Gastroesophageal sphincter (tissue), 4 donors: ENCODE data around the gene PLCH1. TPM values are rescaled to one million over a fixed set of nuclear protein-coding genes. Genes with fewer than 3 reads are reported as not detected.

Experiments
- ATAC-seq: fragments of 150-250 bp; one replicate; pipeline ENCODE4 v1.9.1; 2016; ENCODE audit warnings: mild to moderate bottlenecking, moderate library complexity
- H3K27ac ChIP-seq, 4 donors: fragments of 200-600 bp; sonication (generic) in 3 of 4; 1 replicate in 3 of 4; 2 replicates in 1 of 4; pipeline ENCODE4 v1.5.1; 2016 to 2019
- H3K27me3 ChIP-seq: fragments of 200-600 bp; sonication (generic); one replicate; pipeline ENCODE4 v1.5.1; 2019
- H3K36me3 ChIP-seq, 2 donors: fragments of 200-600 bp; sonication (generic); one replicate each; pipeline ENCODE4 v1.5.1; 2019; ENCODE audit warnings: control low read depth in 1 of 2
- H3K4me1 ChIP-seq, 3 donors: fragments of 200-600 bp; sonication (generic); 1 replicate in 2 of 3; 2 replicates in 1 of 3; pipeline ENCODE4 v1.5.1; 2016 to 2019; ENCODE audit warnings: control low read depth in 2 of 3
- H3K4me3 ChIP-seq, 2 donors: fragments of 200-600 bp; sonication (generic); one replicate each; pipeline ENCODE4 v1.5.1; 2019; ENCODE audit warnings: mild to moderate bottlenecking in 1 of 2, moderate library complexity in 1 of 2
- H3K9me3 ChIP-seq, 3 donors: fragments of 200-600 bp; sonication (generic); one replicate each; pipeline ENCODE4 v1.5.1; 2017 to 2019; ENCODE audit warnings: control low read depth in 2 of 3
- EP300 ChIP-seq: sonication (generic); formaldehyde crosslinking; IDR thresholded peaks from one replicate; pipeline ENCODE4 v1.6.1; 2017; ENCODE audit warnings: antibody characterized with exemption, mild to moderate bottlenecking
- POLR2A ChIP-seq, 2 donors: fragments of 450-650 bp; IDR thresholded peaks; one replicate each; pipeline ENCODE4 v1.6.1; 2017; ENCODE audit warnings: antibody characterized with exemption in 2 of 2, mild to moderate bottlenecking in 2 of 2, moderate library complexity in 1 of 2
- POLR2AphosphoS5 ChIP-seq: sonication (generic); formaldehyde crosslinking; IDR thresholded peaks from one replicate; pipeline ENCODE4 v1.6.1; 2017; ENCODE audit warnings: antibody characterized with exemption
- WGBS, 2 donors: methylation state at CpG; one replicate each; pipeline ENCODE4 v1.1.5; 2018; ENCODE audit warnings: low coverage in 1 of 2; 5-methylcytosine and 5-hydroxymethylcytosine counted together
- total RNA-seq, 4 donors: library from RNA; depleted of rRNA; stranded (reverse); fragments of >200 nt; gene quantifications; one replicate each; pipeline ENCODE4 v1.1.0, GENCODE V29; 2016
- TF ChIP-seq, protein P1 (sequence below), 4 experiments: fragments of 200-600 bp in 2 of 4; fragments of 450-650 bp in 2 of 4; sonication (generic) in 1 of 4; IDR thresholded peaks; one replicate each; pipeline ENCODE4 v1.5.1; 2017 to 2019; ENCODE audit warnings: antibody characterized with exemption in 4 of 4, mild to moderate bottlenecking in 2 of 4, moderate library complexity in 2 of 4

The PLCH1 gene
- total RNA-seq, 4 donors from 2014 or later = 0.16 to 0.40 (median 0.35) TPM

DNA sequence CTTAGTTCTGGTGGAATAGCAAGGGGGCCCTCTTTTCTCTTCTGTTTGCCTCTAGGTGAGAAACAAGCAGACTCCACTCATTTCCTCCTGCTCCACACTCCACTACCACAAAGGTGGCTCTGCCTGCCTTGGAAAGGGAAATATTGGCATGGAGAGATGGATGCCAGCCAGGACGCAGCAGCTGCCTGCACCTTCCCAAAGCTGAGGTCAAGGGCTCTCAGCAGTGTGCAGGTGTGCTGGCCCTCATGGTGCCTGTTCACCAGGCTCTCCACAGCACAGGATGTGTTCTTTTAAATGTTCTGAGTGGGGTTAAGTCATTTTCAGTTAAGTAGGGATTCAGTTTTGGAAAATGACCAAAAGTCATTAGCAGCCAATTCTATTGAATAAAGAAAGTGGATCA lies 240.2 kb downstream of the PLCH1 start:
- WGBS, 2 donors = 100% methylated on average over 1 of the region's 1 CpG; no CpG with 5 or more reads in 1 of the 2 donors
- no peak for ATAC-seq
- Histone ChIP-seq H3K27me3 (no peaks in the 10 kb centered on the region), H3K27ac (no peak overlapping the region), H3K36me3 (no peaks in the 10 kb centered on the region), H3K4me3 (no peak overlapping the region), H3K9me3 (no peaks in the 10 kb centered on the region), H3K4me1 (no peaks in the 10 kb centered on the region)
- TF ChIP-seq EP300 = no peak
- no peak for TF ChIP-seq POLR2A (IDR thresholded peaks at IDR 0.05)
- no peak for TF ChIP-seq POLR2AphosphoS5
- TF ChIP-seq, protein P1, sequence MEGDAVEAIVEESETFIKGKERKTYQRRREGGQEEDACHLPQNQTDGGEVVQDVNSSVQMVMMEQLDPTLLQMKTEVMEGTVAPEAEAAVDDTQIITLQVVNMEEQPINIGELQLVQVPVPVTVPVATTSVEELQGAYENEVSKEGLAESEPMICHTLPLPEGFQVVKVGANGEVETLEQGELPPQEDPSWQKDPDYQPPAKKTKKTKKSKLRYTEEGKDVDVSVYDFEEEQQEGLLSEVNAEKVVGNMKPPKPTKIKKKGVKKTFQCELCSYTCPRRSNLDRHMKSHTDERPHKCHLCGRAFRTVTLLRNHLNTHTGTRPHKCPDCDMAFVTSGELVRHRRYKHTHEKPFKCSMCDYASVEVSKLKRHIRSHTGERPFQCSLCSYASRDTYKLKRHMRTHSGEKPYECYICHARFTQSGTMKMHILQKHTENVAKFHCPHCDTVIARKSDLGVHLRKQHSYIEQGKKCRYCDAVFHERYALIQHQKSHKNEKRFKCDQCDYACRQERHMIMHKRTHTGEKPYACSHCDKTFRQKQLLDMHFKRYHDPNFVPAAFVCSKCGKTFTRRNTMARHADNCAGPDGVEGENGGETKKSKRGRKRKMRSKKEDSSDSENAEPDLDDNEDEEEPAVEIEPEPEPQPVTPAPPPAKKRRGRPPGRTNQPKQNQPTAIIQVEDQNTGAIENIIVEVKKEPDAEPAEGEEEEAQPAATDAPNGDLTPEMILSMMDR (IDR thresholded peaks at IDR 0.05) = no peak

DNA sequence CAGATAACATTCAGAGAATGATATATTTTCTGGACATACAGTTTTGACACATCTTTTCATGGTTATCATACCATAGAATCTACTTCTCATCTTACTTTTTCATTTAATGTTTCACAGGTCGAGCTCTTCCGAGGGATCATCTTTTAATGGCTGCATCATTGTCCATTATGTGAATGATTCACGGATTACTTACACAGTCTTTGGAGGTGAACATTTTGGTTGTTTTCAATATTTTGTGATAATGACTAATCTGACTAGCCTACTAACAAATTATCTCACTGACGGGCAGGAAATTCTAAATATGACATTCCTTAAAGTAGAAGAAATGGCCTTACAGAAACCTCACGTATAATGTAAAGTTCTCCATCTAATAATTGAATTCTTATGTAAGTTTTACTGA lies 242.2 kb downstream of the PLCH1 start:
- 67 to 88% methylated on average over 5 of the region's 5 CpGs for WGBS, 2 donors
- Histone ChIP-seq H3K27ac (no peak overlapping the region), H3K27me3 (no peaks in the 10 kb centered on the region), H3K9me3 (no peaks in the 10 kb centered on the region), H3K4me3 (no peak overlapping the region), H3K36me3 (no peaks in the 10 kb centered on the region), H3K4me1 (no peaks in the 10 kb centered on the region)
- TF ChIP-seq, protein P1 (IDR thresholded peaks at IDR 0.05) = no peak
- TF ChIP-seq POLR2AphosphoS5 (no peak), EP300 (no peak), POLR2A (IDR thresholded peaks at IDR 0.05) (no peak)
- ATAC-seq = no peak

DNA sequence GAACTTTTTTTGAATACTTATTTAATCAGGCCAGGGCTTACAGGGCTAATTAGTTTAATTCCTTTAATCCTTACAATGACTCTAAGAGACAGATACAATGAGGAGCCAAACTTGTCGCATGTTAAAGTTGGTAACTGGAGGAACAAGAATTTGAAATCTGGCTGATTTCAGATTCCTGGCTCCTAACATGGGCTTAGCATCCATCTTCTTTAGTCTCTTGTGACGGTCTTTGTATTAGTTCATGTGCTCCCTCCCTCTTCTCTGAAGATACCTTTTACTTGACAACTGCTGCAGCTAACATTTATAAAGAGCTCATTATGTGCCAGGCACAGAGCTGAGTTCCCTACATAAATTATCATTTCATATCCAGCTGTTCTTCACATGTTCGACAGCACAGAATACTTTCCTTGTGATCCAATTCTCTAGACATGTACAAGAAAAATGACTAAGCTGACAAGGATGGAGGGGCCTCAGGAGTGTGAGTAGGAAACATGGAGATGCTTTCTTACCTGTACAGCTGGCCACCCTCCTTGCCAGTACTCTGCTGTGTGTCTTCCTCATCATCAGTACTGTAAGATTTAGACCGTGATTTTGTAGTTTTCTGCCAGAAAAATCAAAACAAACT lies 244.6 kb downstream of the PLCH1 start:
- 62 to 73% methylated on average over 3 to 4 of the region's 4 CpGs for WGBS, 2 donors
- H3K27me3 ChIP-seq = no peaks in the 10 kb centered on the region
- no peak overlapping the region for H3K27ac ChIP-seq
- TF ChIP-seq EP300 (no peak), POLR2A (IDR thresholded peaks at IDR 0.05) (no peak), POLR2AphosphoS5 (no peak)
- TF ChIP-seq, protein P1 (IDR thresholded peaks at IDR 0.05) = no peak
- H3K9me3 ChIP-seq = no peaks in the 10 kb centered on the region
- H3K4me1 ChIP-seq = no peaks in the 10 kb centered on the region
- no peak overlapping the region for H3K4me3 ChIP-seq
- no peak for ATAC-seq
- H3K36me3 ChIP-seq = no peaks in the 10 kb centered on the region

DNA sequence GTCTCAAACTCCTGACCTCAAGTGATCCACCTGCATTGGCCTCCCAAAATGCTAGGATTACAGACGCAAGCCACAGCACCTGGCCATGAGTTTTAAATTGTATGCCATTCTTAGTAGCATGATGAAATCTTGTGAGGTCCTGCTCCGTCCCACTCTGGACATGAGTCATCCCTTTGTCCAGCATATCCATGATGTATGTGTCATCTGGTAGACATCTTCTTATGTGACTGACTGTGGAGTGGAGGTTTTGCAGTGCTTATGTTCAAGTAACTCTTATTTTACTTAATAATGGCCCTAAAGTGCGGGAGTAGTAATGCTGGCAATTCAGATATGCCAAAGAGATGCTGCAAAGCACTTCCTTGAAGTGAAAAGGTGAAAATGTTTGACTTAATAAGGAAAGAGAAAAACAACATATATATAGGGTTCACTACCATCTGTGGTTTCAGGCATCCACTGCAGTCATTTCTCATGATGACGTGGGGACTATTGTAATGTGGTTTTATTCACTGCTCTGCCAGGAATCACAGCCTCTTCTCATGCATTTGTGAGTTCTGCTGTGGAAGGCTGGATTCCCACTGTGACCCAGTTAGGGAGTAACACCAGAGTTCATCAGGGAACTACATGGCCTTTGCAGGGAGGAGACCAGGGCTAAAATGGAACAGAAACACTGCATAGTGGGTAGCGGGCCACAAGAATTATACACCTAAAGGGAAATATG lies 246.8 kb downstream of the PLCH1 start:
- TF ChIP-seq POLR2AphosphoS5 (no peak), EP300 (no peak), POLR2A (IDR thresholded peaks at IDR 0.05) (no peak)
- TF ChIP-seq, protein P1 (IDR thresholded peaks at IDR 0.05) = no peak
- Histone ChIP-seq H3K4me1 (no peaks in the 10 kb centered on the region), H3K27ac (no peak overlapping the region), H3K4me3 (no peak overlapping the region), H3K27me3 (no peaks in the 10 kb centered on the region), H3K9me3 (no peaks in the 10 kb centered on the region), H3K36me3 (no peaks in the 10 kb centered on the region)
- WGBS, 2 donors = 81 to 88% methylated on average over 4 to 5 of the region's 5 CpGs
- no peak for ATAC-seq

DNA sequence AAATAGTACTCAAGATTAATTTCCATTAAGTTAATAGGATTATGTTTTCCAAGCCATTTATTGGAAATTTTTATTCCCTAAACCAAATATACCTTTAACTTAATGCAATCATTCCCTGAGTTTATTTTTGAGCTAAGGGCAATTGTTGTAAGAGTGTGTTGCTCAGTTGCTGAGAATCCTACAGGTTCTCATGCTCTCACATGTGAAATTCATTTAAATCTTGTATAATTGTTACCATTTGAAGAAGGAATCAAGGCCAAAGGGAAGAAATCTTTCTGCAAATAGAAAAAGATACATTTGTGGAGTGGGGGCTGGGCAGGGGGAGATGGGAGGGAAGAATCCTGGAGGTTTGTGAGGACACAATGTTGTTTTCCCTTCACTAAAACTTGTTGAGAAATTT lies 248.7 kb downstream of the PLCH1 start:
- no peak overlapping the region for H3K4me3 ChIP-seq
- no peaks in the 10 kb centered on the region for H3K4me1 ChIP-seq
- TF ChIP-seq POLR2A (IDR thresholded peaks at IDR 0.05) (no peak), POLR2AphosphoS5 (no peak), EP300 (no peak)
- TF ChIP-seq, protein P1 (IDR thresholded peaks at IDR 0.05) = no peak
- ATAC-seq = no peak
- no peaks in the 10 kb centered on the region for H3K36me3 ChIP-seq
- H3K9me3 ChIP-seq = no peaks in the 10 kb centered on the region
- no peak overlapping the region for H3K27ac ChIP-seq
- no peaks in the 10 kb centered on the region for H3K27me3 ChIP-seq
